GM12801 (cell line): ENCODE data around the gene FBXL19.

Source experiments
- CTCF ChIP-seq: IDR thresholded peaks from one replicate; pipeline ENCODE4 v1.5.1; 2011; ENCODE audit warnings: control low read depth; ENCODE audit not compliant: insufficient read length; ENCODE audit errors: extremely low read depth

The FBXL19 gene

GRCh38 chr16:30972872-30973271 is 49.5 kb downstream of the FBXL19 start:
- no peak for TF ChIP-seq CTCF

- TF ChIP-seq CTCF: no peak
These were observed 51.0 kb downstream of the FBXL19 start for GRCh38 chr16:30974348-30974747.

- no peak for TF ChIP-seq CTCF
These were observed 53.1 kb downstream of the FBXL19 start for GRCh38 chr16:30976486-30976885.

GRCh38 chr16:30977502-30977901 is 54.1 kb downstream of the FBXL19 start:
- TF ChIP-seq CTCF: no peak

DNA sequence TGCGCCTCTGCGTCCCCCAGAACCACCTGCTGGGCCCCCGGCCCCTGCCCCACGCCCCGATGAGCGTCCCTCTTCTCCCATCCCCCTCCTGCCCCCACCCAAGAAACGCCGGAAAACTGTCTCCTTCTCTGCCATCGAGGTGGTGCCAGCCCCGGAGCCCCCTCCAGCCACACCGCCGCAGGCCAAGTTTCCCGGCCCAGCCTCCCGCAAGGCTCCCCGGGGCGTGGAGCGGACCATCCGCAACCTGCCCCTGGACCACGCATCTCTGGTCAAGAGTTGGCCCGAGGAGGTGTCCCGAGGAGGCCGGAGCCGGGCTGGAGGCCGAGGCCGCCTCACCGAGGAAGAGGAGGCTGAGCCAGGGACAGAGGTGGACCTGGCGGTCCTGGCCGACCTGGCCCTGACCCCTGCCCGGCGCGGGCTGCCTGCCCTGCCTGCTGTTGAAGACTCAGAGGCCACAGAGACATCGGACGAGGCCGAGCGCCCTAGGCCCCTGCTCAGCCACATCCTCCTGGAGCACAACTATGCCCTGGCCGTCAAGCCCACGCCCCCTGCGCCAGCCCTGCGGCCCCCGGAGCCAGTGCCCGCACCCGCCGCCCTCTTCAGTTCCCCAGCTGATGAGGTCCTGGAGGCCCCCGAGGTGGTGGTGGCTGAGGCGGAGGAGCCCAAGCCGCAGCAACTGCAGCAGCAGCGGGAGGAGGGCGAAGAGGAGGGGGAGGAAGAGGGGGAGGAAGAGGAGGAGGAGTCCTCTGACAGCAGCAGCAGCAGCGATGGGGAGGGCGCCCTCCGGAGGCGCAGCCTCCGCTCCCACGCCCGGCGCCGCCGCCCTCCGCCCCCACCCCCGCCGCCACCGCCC is 56.0 kb downstream of the FBXL19 start:
- no peak for TF ChIP-seq CTCF

- TF ChIP-seq CTCF: no peak
These were observed 56.6 kb downstream of the FBXL19 start for GRCh38 chr16:30980023-30980371.

- TF ChIP-seq CTCF: no peak
These were observed 57.1 kb downstream of the FBXL19 start for GRCh38 chr16:30980434-30980833.
